HG03442 (cell line): Measurements from ENCODE around the gene HMX1.

Experiments used
- ATAC-seq: cut with Tn5 transposase; IDR thresholded peaks from one replicate; pipeline ENCODE4 v1.9.1; 2021; ENCODE audit warnings: mild to moderate bottlenecking, moderate library complexity; ENCODE audit not compliant: unreplicated experiment

Gene HMX1

DNA sequence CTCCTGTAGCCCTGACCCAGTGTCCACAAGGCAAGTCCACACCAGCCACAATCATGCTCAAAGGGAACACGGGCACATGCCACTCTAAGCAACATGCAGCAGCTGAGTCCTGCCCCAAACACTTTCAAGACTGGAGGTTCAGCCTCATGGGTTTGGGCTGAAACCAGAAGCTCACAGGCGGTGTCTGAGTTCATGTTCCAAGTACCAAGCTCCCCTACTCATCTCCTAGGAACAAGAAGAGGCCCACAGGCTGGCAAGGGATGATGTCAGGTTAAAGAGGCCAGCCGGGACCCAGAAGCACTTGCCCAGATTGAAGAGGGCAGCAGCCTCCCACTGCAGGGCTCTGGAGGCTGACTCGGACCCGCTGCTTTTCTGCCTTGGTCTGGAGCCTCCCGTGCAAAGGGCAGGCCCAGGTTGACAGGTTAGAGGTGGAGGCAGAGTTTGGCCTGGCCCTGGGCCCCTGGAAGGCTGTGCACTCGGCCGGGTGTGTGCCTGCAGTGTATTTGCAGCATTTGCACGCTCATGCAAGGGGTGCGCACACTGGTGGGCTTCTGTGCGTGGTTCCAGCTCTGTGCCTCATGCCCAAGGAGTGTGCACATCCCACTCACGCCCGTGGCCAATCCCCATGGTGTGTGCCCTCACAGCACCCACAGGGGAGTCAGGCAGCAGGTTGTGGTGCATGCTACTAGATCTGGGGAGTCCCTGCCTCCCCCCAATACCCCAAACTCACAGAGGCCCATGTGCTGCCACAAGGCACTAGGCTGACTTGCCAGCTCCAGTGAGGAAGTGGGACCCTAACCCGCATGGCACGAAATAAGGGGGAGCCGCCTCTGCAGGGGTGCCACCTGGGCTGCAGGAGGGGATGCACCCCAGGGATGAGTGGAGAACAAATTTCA is 2.4 kb downstream of the HMX1 start:
- no peak for ATAC-seq

DNA sequence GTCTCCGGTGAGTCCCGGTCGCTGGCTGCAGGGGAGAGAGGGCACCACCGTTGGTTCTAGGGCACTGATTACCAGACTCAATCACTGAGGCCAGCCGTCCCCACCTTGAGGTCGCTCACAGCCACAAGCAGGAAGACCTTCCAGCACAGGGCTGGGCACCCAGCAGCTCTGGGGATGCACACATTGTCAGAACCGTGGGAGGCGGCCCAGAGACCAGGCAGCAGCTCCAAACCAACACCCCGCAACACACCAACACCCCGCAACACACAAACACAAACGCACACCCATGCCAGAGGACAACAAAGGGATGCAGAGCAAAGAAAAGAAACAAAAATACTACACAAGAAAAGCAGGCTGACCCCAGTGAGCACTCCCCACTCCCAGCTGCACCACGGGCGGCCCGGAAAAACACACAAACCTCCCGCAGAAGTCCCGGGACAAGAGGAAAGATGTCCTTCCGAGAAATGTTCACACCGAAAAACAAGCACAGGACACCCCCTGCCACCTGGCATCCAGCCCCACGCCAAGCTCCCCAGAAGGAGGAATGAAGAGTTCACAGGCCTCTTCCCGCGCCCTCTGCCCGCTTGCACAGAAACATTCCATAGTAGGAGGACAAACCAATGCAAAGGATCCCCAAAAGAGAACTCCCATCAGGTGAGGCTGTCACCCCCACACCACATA is 3.2 kb downstream of the HMX1 start:
- no peak for ATAC-seq

DNA sequence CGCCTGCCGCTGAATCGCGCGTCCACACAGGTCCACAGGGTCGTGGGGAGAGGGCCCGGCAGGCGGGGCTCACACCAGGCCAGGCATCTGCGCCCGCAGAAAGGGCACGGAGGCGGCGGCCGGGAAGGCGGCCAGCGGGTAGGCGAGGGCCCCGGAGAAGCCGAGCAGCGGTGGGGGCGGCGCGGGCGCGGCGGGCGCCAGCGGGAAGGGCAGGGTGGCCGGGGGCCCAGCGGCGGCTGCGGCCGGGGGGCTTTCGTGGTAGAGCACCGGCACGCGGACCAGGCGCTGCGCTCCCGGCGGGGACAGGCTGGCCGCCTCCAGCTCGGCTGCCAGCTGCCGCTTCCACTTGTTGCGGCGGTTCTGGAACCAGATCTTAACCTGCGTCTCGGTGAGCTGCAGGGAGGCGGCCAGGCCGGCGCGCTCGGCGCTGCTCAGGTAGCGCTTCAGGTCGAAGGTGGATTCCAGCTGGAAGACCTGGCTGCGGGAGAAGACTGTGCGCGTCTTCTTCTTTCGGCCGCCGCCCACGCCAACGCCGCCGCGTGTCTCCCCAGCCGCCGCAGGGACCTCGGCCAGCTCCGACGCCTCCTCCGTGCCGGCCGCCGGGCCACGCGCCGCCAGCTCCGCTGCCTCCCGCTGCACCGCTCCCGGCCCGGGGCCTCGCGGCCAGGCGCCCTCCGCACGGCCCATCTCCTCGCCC is 3.9 kb downstream of the HMX1 start:
- no peak for ATAC-seq

DNA sequence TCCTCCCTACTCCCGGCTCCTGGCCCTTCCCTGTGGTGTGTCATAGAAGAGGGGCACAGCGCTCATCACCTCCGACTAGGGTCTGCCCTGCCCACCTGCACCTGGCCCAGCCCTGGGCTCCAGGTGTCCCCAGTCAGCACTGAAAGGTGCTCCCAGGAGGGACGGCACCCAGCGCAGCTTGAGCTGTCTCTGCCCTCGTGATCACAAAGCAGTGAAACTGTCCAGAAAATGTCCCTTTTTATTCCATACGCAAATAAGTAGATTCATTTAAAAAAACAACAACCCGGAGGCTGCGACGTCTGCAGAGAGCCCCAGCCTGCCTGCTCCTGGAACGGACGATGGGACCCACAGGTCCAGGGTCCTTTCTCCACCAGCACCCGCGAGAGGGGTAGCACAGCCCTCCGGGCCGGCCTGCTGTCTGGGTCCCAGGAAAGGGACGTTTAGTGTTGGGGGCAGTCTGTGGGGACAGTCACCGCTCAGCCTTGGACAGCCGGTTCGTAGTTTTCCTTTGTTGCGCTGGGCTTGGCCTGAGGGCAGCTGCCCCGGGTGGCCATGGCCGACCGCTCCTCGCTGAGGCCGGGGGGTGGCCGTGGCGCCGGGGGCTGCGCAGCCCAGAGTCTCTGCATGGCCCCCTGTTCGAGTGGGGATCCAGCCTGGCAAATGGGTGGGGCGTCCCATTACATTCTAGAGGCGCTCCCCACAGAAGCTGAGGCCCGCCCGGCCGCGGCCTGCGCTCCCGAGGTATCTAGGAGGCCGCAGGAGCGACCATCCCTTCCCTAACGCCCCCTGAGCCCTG is 4.6 kb downstream of the HMX1 start:
- ATAC-seq: no peak

DNA sequence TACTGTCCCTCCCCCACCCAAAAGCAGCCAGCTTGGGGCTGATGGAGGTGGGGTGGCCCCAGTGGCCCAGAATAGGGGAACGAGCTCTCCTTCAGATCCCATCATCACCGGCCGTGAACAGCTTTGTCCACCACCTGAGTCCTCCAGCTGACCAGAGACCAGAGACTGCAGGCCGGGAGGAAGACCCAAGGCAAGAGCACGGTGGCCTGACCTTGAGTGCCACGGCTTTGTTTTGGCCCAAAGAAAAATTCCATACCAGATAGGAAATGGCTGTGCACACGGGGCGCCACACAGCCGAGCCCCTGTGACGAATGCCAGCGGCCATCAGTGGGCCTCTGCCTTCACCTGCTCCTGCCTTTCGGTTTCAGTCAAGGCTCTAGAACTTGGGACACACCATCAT is 5.2 kb downstream of the HMX1 start:
- ATAC-seq: no peak

DNA sequence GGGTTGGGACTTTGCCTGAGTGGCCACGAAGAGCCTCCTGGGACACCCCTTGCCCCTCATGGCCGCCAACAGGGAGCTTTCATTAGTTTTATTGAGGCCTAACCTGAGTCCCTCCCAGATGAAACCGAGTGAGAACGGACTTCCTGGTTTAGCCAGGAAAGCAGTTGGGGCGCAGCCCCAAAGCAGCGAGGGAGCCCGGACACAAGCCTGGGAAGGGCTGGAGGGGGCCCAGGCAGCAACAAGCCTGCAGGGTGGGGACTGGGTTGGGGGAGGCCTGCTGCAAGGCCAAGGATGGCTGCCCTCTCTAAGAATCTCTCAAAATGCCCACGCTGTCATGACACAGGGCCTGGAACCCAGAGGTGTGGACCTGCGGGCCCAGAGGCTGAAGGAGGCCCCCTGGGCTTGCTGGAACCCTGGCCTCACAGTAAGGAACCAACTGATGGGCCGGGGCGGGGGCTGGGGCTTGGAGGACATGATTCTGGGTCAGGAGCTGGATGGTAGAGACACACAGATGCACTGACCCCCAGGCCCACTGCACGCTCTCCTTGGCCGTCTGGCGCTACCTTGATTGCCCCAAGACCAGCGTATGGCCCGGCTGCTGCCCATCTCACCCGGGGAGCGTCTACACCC is 5.8 kb downstream of the HMX1 start:
- no peak for ATAC-seq

DNA sequence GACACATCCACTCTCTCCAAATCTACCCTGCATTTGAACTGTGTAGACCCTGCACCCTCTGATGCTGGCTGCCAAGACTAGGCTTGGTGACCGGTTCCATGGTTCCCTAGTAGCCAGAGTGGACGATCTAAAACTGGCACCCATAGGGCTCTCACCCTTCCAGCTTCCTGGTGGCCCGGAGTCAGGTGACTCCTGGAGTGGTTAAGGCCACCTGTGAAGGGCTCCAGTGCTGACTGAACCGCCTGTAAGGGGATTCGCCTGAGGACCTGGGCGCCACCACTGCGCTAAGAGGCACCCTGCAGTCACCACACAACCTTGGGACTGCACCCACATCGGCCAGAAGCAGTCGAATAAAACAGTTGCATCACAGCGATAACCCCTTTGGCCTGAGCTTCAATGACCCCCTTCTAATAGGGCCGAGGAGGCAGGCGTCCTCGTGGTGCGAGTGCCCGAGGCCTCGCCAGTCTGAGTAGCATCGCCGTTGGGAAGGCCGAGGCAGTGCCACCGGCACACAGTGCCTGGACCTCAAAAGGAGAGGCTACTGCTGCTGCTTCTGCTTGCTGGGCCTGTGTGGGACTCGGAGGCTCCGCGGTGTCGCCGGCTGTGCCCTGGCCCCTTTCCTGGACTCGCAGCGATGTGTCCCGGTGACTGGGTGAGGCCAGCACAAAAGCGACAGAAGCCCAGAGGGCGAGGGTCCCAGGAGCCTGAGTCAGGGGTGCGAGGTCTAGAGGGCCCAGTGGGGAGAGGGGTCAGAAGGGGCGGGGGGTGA is 6.5 kb downstream of the HMX1 start:
- ATAC-seq: no peak

DNA sequence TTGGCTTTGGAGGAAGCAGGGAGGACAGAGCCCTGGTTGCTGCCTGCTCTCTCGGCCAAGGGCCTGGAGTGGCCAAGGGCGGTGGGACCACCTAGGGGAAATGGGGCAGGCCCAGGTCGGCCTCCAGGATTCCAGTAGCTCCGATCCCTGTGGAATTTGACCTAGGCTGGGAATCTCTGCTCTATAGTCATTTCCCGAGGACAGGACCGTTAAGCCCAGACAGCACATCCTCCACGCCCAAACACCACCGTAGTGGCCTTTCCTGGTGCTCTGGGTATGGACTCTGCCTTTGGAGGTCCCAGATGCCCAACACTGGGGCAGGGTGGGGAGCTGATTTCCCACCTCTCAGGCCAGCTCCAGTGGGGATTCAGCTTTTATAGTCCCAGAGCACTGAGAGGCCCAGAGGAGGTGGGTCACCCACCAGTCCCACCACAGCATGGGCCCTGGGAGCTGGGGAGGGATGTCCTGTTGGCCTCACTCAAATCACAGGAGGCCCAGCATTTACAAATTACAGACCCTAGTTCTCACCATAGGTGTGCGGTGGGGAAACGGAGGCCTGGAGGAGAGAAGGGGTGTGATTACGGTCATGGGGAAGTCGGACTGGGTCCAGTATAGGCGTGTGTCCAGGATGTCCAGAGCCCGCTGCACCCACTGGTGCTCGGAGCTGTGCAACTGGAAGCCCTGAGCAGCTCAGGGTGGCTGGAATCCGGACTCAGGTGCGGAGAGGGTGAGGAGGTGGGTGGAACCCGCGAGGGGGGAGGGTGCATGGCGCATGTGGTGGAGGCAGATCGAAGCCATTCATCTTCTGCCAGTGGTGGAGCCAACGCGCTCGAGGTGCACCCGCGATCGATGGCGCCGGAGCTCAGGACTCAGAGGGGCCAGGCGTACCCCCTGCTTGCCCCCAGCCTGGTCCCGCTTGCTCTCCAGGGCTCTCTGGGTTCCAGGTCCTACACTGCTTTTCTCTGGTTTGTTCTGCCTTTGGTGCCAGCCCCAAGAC is 7.7 kb downstream of the HMX1 start:
- no peak for ATAC-seq

DNA sequence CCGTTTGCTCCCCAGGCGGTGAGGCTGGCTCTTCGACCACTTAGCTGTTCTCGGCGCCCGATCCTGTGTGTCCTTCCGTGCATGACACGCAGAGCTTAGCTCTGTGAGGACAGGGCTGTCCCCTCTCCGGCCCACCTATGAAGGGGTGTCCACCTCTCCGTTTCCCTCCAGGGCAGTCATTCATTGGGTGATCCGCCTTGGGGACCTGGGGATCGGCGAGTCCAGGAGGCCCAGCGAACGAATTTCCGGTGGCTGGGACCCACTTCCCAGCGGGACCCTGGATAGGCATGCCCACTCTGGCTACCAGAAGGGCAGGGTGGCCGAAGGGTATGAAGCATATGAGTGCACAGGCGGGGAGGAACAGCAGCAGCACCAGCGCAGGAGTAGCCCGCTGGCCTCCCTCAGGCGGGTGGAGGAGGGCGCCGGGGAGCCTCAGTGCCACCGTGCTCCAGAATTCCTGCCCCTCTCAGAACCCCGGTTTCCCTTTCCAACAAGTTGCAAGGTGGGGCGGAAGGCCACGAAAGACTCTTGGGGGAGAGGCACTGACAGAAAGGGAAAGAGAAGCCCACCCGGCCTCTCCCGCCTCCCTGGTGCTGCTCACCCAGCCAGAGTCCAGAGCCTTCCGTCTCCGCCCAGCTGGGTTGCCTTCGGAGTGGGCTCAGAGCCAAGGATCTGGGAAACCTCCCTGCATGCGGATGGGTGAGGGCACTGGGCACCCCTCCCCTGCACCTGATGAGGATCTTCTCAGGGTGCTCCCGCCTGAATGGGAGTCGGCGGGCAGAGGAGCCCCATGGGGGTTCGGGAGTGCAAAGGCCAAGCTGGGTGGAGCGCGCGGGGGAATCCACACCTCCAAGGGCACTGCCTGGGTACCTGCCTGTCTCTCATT is 8.6 kb downstream of the HMX1 start:
- ATAC-seq: no peak

DNA sequence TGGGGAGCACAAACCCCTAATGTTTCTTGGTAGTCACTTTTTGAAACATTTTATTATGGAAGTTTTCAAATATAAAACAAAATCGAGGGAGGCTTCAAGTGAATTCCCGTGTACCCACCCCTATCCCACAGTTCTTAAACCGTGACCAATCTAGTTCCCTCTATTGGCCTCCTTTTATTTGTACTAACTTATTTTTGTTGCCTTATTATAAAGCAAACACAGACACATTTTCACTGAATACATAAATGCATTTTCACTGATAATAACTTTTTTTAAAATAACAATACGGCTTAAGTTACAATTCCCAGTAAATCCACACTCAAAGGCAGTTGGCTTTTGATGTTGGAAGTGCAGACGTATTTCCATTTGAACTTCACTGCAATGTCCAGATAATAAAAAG is 9.3 kb downstream of the HMX1 start:
- ATAC-seq: no peak

DNA sequence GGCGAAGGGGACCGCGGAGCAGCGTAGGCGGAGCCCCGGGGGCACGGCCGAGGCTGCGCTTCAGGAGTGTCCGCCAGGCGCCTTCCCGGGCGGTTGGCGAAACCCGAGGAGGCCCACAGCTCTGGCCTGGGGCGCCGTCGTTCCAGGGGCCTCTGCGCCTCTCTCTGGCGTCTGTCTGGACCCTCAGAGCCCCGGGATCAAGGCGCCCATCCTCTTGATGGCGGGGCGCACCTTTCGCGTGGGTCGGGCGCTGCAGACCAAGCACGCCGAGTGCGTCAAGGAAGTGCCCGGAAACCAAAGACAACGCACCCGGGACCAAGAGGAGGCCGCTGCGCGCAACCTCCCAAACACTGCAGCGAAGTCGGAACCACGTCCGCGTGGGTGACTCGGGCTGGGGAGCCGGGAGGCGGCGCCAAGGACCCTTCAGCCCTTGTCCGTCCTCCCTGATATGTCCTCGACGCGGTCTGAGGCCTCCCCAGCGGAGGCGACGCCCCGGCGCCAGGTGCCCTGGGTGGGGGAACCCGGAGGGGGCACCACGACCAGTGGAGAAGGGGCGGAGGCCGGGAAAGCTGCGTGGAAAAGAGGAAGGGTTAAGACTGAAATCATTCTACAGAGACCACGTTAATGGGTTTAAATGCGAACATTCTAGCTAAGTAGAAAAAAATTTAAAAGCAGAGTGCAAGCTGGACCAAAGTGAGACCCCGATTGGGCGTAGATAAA is 9.9 kb downstream of the HMX1 start:
- no peak for ATAC-seq

DNA sequence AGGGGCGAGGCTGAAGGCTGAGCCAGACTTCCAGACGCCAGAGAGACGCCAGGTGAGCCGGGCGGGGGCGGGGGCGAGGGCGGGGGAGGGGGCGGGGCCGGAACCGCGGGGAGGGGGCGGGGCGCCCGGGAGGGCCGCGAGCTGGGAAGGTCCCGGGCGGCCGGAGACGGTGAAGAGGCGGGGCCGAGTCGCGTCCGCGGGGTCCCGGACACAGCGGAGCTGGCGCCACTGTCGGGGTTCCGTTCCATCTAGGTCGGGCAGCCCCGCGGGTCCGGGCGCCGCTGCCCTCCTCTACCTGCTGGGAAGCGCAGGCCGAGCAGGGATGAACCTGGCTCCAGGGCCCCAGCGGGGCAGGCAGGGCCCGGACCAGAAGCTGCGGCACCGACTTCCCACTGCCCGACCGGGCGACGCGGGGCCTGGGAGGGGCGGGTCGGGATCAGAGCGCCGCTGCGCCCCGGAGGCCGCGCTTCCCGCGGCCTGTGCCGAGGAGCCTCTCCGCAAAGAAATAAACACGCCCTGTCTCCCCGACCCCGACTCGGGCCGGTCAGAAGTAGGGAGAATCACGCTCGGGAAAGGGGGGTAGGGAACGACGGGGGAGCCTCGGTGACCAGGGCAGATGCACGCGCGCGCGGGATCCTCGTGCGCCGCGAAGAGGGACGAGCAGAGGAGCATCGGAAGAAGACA is 10.6 kb downstream of the HMX1 start:
- ATAC-seq: no peak

DNA sequence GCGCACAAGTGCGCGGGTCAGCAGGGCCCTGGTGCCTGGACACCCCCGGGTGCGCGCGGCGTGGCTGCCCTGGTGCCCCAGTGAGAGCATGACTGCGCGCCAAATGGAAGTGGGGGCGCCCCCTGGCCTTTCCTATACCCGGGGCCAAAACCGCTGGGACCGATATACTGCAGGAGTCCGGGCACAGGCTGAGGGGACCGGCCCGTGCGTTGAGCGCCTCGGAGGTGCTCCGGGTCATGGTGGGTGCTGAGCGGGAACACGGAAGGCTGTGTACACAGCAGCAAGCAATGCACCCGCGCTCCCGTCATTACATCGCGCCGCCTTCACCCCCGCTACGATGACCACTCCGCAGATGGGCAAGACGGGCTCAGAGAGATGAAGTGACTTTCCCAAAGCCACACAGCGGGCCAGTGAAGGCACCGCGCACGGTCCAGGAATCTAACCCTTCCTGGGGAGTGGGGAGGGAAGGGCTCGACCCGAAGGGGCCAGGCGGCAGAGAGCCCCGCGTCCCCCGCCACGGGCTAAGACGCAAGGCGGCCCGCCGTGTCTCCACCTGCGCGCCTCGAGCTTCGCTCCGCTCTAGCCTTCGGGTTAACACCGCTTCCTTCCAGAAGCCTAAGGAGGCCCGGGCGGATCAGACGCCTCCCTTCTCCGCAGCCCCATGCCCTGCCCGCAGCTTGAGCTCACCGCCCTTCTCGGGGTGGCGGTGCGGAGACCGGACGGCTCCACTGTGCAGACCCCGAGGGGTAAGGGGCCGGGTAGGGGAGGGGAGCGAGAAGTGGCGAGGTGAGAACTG is 11.3 kb downstream of the HMX1 start:
- ATAC-seq: no peak

DNA sequence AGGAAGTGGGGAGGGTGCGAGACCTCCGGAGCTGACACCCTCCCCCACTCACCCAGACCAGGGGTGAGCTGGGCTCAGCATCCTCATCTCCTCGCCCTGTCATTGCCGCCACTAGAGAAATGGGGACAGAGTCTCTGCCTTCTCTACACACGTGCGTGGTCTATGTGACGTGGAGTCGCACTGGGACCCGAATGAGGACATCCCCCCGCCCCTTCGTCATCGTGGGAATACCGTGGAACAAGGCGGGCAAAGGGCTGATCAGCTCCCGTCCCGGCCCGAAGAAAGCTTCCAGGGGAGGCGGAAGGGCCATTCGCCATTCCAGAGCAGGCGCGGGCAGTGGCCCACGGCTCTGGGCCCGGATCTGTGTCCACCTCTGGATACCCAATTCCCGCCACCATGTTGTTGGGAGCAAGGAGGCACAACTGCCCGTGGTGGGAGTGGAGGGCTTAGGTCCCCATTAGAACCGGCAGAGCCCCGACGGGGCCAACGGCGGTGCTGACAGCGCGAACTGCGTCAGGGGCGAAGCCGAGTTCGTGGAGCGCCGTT is 12.0 kb downstream of the HMX1 start:
- no peak for ATAC-seq

DNA sequence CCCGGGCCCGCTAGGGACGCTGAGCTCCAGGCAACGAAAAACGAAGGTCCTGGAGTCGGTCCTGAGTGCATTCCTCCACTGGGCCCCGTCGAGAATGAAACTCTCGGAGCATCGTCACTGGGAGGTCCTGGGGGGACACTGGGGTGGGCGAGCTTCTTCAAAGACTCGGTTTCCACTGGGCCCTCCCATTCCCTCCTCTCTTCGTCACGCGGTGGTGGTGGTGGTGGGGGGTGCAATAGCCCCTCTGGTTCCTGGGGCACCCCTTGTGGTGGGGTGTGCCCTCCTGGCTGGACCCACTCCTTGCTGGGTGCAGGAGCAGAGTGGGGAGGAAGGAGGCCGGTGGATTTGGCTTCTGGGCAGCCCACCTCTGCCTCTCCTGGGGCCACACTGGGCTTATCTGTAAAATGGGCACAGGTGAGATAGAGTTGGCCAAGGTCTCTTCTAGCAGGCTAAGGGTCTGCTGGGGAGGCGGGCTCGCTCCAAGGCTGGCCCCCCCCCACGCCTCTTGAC is 12.9 kb downstream of the HMX1 start:
- no peak for ATAC-seq
